ENCODE results near the gene MIOX. TPM values are rescaled to one million over a fixed set of nuclear protein-coding genes. Genes with fewer than 3 reads are reported as not detected.

MIOX gene
- total and polyA plus RNA-seq, 10 of the 15 experiments (the other 5 are each of a cell fraction or from before 2014, with no cell fraction given), result 0.10 to 0.31 TPM; not detected in 8

GRCh38 chr22:50536226-50536625 lies 49.6 kb downstream of the MIOX start:
- RAD21 ChIA-PET (ENCODE audit: unreplicated experiment), result interaction anchor here (1.7 to 2.3 kb wide), 3 partner anchors 11 to 85 kb away, joined by 3 to 12 read pairs (median 5); partner anchors contain the start of genes NCAPH2 and SCO2
- H3K27ac ChIP-seq (ENCODE audit: control insufficient read depth, insufficient read depth), result peak overlapping the region; percentile 17; the same call in 1 of the 2 replicates
- POLR2A ChIA-PET, result interaction anchor here (1.2 to 10.0 kb wide), 6 partner anchors 9 to 53 kb away, joined by 3 to 232 read pairs (median 10); partner anchors contain the start of genes KLHDC7B, LMF2, NCAPH2 and SCO2
- in situ Hi-C loops (cut with MboI), result loop anchor here (10.0 kb wide), 1 partner anchor 571 kb away; the partner anchor contains the start of gene PIM3
- DNase-seq (ENCODE audit: low read depth, low spot score) (no peak), FAIRE-seq (no peak), ATAC-seq (no peak)
- no peak overlapping the region for H3K9ac ChIP-seq (ENCODE audit: control insufficient read depth, insufficient read depth, low read length)
- H3K4me2 ChIP-seq (ENCODE audit: control insufficient read depth, insufficient read depth), result no peak overlapping the region
- CTCF ChIA-PET, result interaction anchor here (1.8 to 2.0 kb wide), 2 partner anchors 11 to 85 kb away, joined by 7 to 9 read pairs; partner anchors contain the start of gene SCO2
- peaks cover 22% of the 10 kb centered on the region for H3K79me2 ChIP-seq (ENCODE audit: control insufficient read depth, insufficient read depth, low read length)
- no peaks in the 10 kb centered on the region for H3K27me3 ChIP-seq (replicated peaks in 1 of 2; ENCODE audit: control insufficient read depth in 2 of 2, insufficient read depth in 2 of 2, low read length in 1 of 2)
- no peak overlapping the region for H3K4me3 ChIP-seq
- WGBS (ENCODE audit: insufficient coverage, insufficient replicate concordance, low lambda C conversion rate, missing lambda C conversion rate), result 87% methylated on average over 3 of the region's 3 CpGs
- H3K36me3 ChIP-seq (ENCODE audit: control insufficient read depth in 2 of 2, insufficient read depth in 2 of 2, low read length in 1 of 2), result no peaks in the 10 kb centered on the region
- H3K4me1 ChIP-seq (ENCODE audit: control insufficient read depth, insufficient read depth, low read length), result peaks cover 60% of the 10 kb centered on the region
- BruUV-seq (replicated peaks), result no TSS peak
- TF ChIP-seq CHD2 (IDR thresholded peaks at IDR 0.05; ENCODE audit: borderline replicate concordance, low read depth, low read length) (no peak), JUND (IDR thresholded peaks at IDR 0.05; ENCODE audit: low read depth, low read length) (no peak), PKNOX1 (IDR thresholded peaks at IDR 0.05) (no peak), FOXK2 (IDR thresholded peaks at IDR 0.05) (no peak)
- SMC1A ChIA-PET (ENCODE audit: uncharacterized antibody, unreplicated experiment), result interaction anchor here (1.0 to 3.3 kb wide), 3 partner anchors 11 to 85 kb away, joined by 3 to 13 read pairs (median 10); partner anchors contain the start of gene SCO2
- H4K20me1 ChIP-seq (ENCODE audit: control insufficient read depth, insufficient read depth), result no peaks in the 10 kb centered on the region
- H3K9me3 ChIP-seq (replicated peaks; ENCODE audit: control insufficient read depth, insufficient read depth, low read length), result no peaks in the 10 kb centered on the region
- H2AFZ ChIP-seq (ENCODE audit: control insufficient read depth, low read depth, low read length), result no peak overlapping the region
- intact Hi-C loops (cut with micrococcal nuclease; ENCODE audit: unreplicated experiment), result no loop called here

GRCh38 chr22:50537765-50538164 lies 51.1 kb downstream of the MIOX start:
- Histone ChIP-seq H2AFZ (ENCODE audit: control insufficient read depth, low read depth, low read length) (no peak overlapping the region), H3K4me1 (ENCODE audit: control insufficient read depth, insufficient read depth, low read length) (peaks cover 68% of the 10 kb centered on the region), H3K9me3 (replicated peaks; ENCODE audit: control insufficient read depth, insufficient read depth, low read length) (no peaks in the 10 kb centered on the region), H4K20me1 (ENCODE audit: control insufficient read depth, insufficient read depth) (no peaks in the 10 kb centered on the region), H3K4me3 (peak overlapping the region; percentile 28; the same call in 1 of the 2 replicates), H3K4me2 (ENCODE audit: control insufficient read depth, insufficient read depth) (0 out of 2 replicates have a peak overlapping the region, but pooled peaks have one; percentile 23), H3K27ac (ENCODE audit: control insufficient read depth, insufficient read depth) (peak overlapping the region; percentile 100), H3K9ac (ENCODE audit: control insufficient read depth, insufficient read depth, low read length) (peak overlapping the region; percentile 64; the same call in 1 of the 2 replicates), H3K27me3 (replicated peaks in 1 of 2; ENCODE audit: control insufficient read depth in 2 of 2, insufficient read depth in 2 of 2, low read length in 1 of 2) (no peaks in the 10 kb centered on the region), H3K36me3 (ENCODE audit: control insufficient read depth in 2 of 2, insufficient read depth in 2 of 2, low read length in 1 of 2) (no peaks in the 10 kb centered on the region), H3K79me2 (ENCODE audit: control insufficient read depth, insufficient read depth, low read length) (peaks cover 12% of the 10 kb centered on the region)
- DNase-seq (ENCODE audit: low read depth, low spot score) (no peak), ATAC-seq (no peak), FAIRE-seq (no peak)
- SMC1A ChIA-PET (ENCODE audit: uncharacterized antibody, unreplicated experiment), result interaction anchor here (2.1 kb wide), 1 partner anchor 26 kb away, joined by 14 read pairs; the partner anchor contains the start of gene SYCE3
- POLR2A ChIA-PET, result interaction anchor here (3.0 to 10.0 kb wide), 2 partner anchors 10 to 11 kb away, joined by 15 to 232 read pairs; partner anchors contain the start of genes SCO2 and TYMP
- no TSS peak for BruUV-seq (replicated peaks)
- RAD21 ChIA-PET (ENCODE audit: unreplicated experiment), result interaction anchor here (2.3 to 6.1 kb wide), 2 partner anchors 11 to 84 kb away, joined by 5 to 106 read pairs; partner anchors contain the start of genes SCO2 and TYMP
- in situ Hi-C loops (cut with MboI) (loop anchor here (10.0 kb wide), 1 partner anchor 573 kb away; the partner anchor contains the start of gene PIM3), intact Hi-C loops (cut with micrococcal nuclease; ENCODE audit: unreplicated experiment) (no loop called here)
- 95% methylated on average over 13 of the region's 13 CpGs for WGBS (ENCODE audit: insufficient coverage, insufficient replicate concordance, low lambda C conversion rate, missing lambda C conversion rate)
- CTCF ChIA-PET, result interaction anchor here (2.0 to 2.5 kb wide), 2 partner anchors 12 to 83 kb away, joined by 7 to 12 read pairs; partner anchors contain the start of gene SCO2
- TF ChIP-seq CBX3 (IDR thresholded peaks at IDR 0.05; ENCODE audit: borderline replicate concordance, low read depth) (no peak), RAD21 (IDR thresholded peaks at IDR 0.05; ENCODE audit: insufficient read depth, low read depth, low read length) (no peak), CBX5 (IDR thresholded peaks at IDR 0.05; ENCODE audit: low read depth) (no peak), KAT2A (conservative IDR thresholded peaks at IDR 0.05; ENCODE audit: control insufficient read depth, low read depth, low read length) (no peak), IKZF2 (IDR thresholded peaks at IDR 0.05) (peak in 1 of 2 experiments; percentile 12; a peak in 1 of 4 replicates), POLR2A (IDR thresholded peaks at IDR 0.05; ENCODE audit: low read depth, low read length) (no peak), POLR2AphosphoS5 (IDR thresholded peaks at IDR 0.05; ENCODE audit: low read length) (no peak), ATF7 (IDR thresholded peaks at IDR 0.05; ENCODE audit: low read depth) (no peak), ZZZ3 (IDR thresholded peaks at IDR 0.05; ENCODE audit: control insufficient read depth, insufficient read length, low read depth) (no peak), NRF1 (conservative IDR thresholded peaks at IDR 0.05; ENCODE audit: low read depth, low read length) (no peak), SP1 (IDR thresholded peaks at IDR 0.05; ENCODE audit: low read depth, low read length) (no peak), NFXL1 (IDR thresholded peaks at IDR 0.05; ENCODE audit: borderline replicate concordance) (no peak), RELA (IDR thresholded peaks at IDR 0.05; ENCODE audit: borderline replicate concordance, partially characterized antibody) (no peak)
